GM19463 (cell line): ENCODE data around the gene PLA2G15.
"Not testable (repeated sequence)": the region's sequence is repeated elsewhere in the genome, so short reads cannot be mapped to it uniquely, and the experiment has no call there.

ENCODE experiments used
- ATAC-seq: cut with Tn5 transposase; IDR thresholded peaks from one replicate; pipeline ENCODE4 v1.9.1; 2021; ENCODE audit warnings: mild to moderate bottlenecking, moderate library complexity; ENCODE audit not compliant: unreplicated experiment

Gene PLA2G15

GRCh38 chr16:68274441-68274840 lies 29.3 kb downstream of the PLA2G15 start:
- no peak for ATAC-seq

GRCh38 chr16:68275611-68276191 lies 30.5 kb downstream of the PLA2G15 start:
- peak; percentile 89 for ATAC-seq

- no peak for ATAC-seq
Measured at GRCh38 chr16:68276223-68276622, 31.1 kb downstream of the PLA2G15 start.

DNA sequence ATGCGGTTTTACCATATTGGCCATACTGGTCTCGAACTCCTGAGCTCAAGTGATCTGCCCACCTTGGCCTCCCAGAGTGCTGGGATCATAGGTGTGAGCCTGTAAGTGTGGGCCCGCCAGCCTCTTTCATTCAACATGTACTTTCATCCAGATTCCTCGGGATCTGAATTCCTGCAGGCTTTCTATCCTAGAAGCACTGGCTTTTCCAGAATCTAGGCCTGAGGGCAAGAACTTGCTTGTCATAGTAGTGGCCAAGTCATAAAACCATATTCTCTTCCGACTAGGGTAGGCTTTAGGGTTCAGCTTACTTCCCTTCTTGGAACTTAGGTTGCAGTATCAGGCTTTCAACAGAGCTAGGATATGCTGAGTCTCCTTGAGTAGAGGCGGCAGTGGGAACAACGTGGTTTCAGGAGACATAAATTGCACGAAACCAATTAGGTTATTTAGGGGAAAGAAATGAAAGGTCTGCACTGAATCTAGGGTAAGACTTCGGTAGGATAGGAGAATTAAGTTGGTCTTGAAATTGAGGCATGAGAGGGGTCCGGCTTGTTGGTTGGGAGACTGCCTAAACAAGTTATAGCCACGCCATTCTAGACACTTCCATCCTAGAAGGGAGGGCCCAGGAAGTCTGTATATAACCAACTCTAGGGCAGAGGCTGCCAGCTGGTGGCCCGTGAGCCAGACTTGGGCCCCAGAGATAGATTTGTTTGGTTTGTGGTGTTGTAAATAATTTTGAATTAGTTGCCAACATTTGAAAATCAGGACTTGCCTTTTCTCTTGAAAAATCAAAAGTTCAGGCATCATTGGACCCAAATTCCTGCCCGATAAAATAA lies 34.8 kb downstream of the PLA2G15 start:
- no peak for ATAC-seq

- ATAC-seq, result no peak
Measured at GRCh38 chr16:68281368-68282063, 36.3 kb downstream of the PLA2G15 start.

GRCh38 chr16:68282064-68282452 lies 36.9 kb downstream of the PLA2G15 start:
- ATAC-seq, result no peak

DNA sequence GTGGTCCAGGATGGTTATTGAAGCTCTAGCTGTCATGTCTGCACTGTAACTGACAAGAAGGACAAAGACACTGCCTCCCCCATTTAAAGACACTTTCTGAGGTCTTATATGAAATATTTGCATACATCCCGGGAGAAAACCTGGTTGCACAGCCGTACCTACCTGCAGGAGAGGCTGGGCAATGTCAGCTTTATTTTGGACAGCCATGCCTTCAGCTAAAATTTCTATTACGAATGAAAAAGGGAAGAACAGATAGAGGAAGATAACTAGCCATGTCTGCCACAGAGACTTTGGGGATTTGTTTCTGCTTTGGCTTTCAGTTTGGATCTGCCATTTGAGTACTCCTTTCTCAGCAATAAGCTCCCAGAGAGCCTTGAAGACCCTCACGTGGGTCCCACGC lies 38.2 kb downstream of the PLA2G15 start:
- ATAC-seq, result no peak

DNA sequence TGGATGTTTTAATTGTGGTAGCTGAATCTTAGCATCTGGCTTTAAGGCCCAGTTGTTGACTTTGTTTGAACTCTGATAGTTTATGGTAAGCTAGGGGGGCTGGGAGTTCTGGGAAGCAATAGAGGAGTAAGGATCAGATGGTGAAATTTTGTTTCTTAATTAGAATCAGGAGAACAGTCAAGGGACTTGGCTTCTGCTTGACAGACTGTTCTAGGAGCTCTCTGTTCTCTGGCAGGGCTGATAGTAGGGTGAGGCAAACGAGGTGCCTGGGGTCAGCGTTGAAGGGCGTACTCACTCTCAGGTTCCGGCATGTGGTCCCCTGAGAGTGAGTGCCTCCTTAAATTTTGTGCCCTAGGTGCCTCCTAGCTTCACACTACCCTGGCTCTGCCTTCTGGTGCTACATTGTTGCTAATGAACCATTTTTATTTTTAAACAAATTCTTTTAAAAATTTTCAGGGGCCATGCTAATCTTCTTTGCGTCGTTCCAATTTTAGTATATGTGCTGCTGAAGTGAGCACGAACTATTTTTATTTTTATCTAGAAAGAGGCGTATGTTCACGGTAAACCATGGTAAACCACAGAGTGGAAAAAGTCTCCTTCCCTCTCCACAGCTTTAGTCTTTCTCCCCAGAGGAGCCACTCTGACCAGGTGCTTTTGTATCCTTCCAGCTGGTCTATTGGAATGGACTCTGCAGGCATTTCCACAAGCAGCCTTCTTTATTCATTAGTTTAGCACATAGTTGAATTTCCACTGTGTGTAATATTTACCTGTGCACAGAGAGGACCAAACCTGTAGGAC lies 38.8 kb downstream of the PLA2G15 start:
- ATAC-seq, result peak; percentile 49

DNA sequence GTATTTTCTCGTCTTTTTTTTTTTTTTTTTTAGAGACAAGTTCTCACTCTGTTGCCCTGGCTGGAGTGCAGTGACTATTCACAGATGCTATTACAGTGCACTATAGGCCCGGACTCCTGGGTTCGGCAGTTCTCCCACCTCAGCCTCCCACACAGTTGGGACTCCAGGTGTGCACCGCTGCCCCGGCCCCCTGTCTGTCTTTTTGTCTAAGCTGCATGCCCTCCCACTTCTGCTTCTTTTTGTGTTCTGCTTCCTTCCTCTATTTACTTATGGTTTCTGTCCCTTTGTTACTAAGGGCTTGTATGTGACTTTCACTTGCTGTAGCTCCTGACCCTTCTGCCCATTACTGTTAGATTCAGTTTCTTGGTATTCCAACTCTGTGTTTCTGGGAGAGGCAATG lies 39.7 kb downstream of the PLA2G15 start:
- peak; percentile 33 for ATAC-seq

DNA sequence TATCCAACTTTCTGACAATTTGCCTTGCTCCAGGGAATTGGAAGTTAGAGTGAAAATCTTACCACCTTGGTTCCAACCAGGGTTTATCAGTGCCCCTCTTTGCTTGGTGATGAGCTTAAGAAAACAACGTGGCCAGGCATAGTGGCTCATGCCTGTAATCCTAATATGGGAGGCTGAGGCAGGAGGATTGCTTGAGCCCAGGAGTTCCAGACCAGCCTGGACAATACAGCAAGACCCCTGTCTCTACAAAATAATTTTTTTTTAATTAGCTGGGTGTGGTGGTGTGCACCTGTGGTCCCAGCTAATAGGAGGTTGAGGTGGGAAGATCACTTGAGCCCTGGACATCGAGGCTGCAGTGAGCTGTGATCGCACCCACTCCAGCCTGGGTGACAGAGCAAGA lies 40.5 kb downstream of the PLA2G15 start:
- ATAC-seq, result no peak

- no peak for ATAC-seq
Measured at GRCh38 chr16:68286153-68287074, 41.2 kb downstream of the PLA2G15 start.

DNA sequence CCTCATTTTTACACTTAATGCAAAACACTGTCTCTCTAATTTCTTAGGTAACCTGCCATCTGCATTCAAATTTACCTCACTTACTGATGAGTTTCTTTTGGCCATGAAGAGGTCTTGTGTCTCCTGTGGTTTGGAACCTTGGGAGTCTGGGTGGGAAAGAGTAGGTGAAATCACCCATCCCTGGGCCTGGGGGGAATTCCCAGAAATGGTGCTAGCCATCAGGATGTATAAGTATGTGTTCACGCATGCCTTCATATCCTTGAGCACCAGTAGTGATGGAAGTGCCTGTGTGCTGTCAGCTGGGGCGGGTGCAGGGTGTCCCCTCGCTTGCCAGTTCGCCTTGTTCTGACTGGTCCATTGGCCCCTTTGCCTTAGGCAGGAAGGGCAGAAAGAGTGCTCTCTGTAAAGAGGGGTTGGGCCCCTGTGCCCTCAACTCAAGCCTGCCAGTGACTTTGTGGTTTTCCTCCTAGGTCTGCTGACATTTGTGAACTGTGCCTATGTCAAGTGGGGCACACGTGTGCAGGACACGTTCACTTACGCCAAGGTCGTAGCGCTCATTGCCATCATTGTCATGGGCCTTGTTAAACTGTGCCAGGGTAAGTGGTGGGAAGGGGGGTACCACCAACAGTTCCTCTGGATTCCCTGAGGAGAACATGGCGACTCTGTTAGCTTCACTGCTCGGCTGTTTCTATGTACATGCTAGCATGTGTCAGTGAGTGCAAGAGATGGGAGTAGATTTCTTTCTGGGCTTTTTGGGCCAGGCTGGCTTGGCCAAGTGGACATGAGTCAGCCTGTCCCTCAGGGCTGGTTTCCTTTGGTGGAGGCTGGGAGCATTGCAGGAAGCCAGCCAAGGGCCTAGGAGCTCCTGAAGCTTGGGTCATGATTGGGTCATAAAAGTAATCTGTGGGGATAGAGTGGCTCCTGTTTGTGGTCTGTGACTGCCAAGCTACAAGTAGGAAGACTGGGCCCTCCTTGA lies 42.4 kb downstream of the PLA2G15 start:
- no peak for ATAC-seq

- ATAC-seq, result no peak
Measured at GRCh38 chr16:68288252-68288650, 43.1 kb downstream of the PLA2G15 start.

DNA sequence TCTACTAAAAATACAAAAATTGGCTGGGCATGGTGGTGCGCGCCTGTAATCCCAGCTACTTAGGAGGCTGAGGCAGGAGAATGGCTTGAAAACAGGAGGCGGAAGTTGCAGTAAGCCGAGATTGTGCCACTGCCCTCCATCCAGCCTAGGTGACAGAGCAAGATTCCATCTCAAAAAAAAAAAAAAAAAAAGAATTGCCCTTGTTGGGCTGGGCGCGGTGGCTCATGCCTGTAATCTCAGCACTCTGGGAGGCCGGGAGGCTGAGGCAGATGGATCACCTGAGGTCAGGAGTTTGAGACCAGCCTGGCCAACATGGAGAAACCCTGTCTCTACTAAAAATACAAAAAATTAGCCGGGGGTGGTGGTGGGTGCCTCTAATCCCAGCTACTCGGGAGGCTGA lies 43.6 kb downstream of the PLA2G15 start:
- not testable (repeated sequence) for ATAC-seq

GRCh38 chr16:68289202-68289601 lies 44.0 kb downstream of the PLA2G15 start:
- peak; percentile 6 for ATAC-seq

- peak; percentile 84 for ATAC-seq
Measured at GRCh38 chr16:68289621-68290329, 44.6 kb downstream of the PLA2G15 start.

DNA sequence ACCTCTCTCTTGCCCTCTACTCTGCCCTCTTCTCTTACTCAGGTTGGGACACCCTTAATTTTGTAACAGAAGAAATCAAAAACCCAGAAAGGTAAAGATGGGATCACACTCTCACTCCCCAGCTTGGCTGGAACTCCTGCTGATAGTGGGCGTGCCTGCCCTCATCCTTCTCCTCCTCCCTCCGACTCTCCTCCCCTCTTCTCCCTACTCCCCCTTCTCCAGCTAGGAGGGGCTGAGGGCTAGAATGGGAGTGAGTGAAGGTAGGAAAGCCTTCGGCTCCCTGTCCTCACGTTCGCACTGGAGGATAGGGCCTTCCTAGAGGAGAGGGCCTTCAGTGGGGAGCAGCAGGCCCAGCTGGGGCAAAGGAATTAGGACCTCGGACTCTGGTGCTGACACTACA lies 45.3 kb downstream of the PLA2G15 start:
- no peak for ATAC-seq

DNA sequence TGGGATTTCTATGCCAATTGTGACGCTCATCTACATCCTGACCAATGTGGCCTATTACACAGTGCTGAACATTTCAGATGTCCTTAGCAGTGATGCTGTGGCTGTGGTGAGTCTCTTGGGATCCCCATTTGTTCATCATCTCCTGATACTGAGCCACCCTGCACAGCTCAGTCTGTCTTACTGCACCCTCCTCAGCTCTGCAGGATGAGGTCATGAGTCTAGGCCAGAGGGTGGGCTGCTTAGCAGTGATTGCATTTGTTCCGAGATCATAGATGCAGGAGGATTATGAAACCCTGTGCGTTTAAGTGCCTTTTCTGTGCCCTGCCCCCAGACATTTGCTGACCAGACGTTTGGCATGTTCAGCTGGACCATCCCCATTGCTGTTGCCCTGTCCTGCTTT lies 46.1 kb downstream of the PLA2G15 start:
- ATAC-seq, result no peak
